Measurements from ENCODE around the gene RNF128.

- no peak for TF ChIP-seq ARNT (IDR thresholded peaks at IDR 0.05)
- TF ChIP-seq ELF4 (IDR thresholded peaks at IDR 0.05), result no peak
- no peak for TF ChIP-seq SUZ12 (IDR thresholded peaks at IDR 0.05)
- no peak for TF ChIP-seq BHLHE40 (IDR thresholded peaks at IDR 0.05; ENCODE audit: borderline replicate concordance)
- TF ChIP-seq FOXK2 (IDR thresholded peaks at IDR 0.05), result no peak
- no peak for TF ChIP-seq FOXM1 (IDR thresholded peaks at IDR 0.05; ENCODE audit: borderline replicate concordance)
- TF ChIP-seq NFRKB (IDR thresholded peaks at IDR 0.05), result no peak
- no peak for TF ChIP-seq SP1 (IDR thresholded peaks at IDR 0.05)
- no peak for TF ChIP-seq FOXA1 (IDR thresholded peaks at IDR 0.05)
- no peak for TF ChIP-seq ZNF384 (IDR thresholded peaks at IDR 0.05)
Measured at GRCh38 chrX:106811131-106811910, 84.8 kb downstream of the RNF128 start.
